Upper lobe of left lung (tissue), 6 donors: ENCODE results near the gene APOL6. TPM values are rescaled to one million over a fixed set of nuclear protein-coding genes. Genes with fewer than 3 reads are reported as not detected.
A peak's percentile ranks its signal among the peaks of the same experiment; 100 is the strongest.

ENCODE experiments used
- ATAC-seq, 2 donors: fragments of 200-7000 bp; cut with Tn5 transposase; one replicate each; pipeline ENCODE4 v1.9.1; 2022; ENCODE audit warnings: mild to moderate bottlenecking in 2 of 2, moderate library complexity in 2 of 2; ENCODE audit not compliant: low FRiP score in 2 of 2
- DNase-seq, 2 donors: peaks; one replicate each; pipeline ENCODE4 v3.0.0-alpha.2; 2019 to 2020
- H3K27ac ChIP-seq, 4 donors: fragments of 200-600 bp; sonication (generic); one replicate each; pipeline ENCODE4 v1.5.1; 2016 to 2019
- H3K27me3 ChIP-seq, 4 donors: fragments of 200-600 bp; sonication (generic); one replicate each; pipeline ENCODE4 v1.5.1; 2017 to 2019
- H3K36me3 ChIP-seq, 4 donors: fragments of 200-600 bp; sonication (generic); one replicate each; pipeline ENCODE4 v1.5.1; 2016 to 2019
- H3K4me1 ChIP-seq, 4 donors: fragments of 200-600 bp; sonication (generic); one replicate each; pipeline ENCODE4 v1.5.1; 2018 to 2019
- H3K4me3 ChIP-seq, 4 donors: fragments of 200-600 bp; sonication (generic); one replicate each; pipeline ENCODE4 v1.5.1; 2017 to 2019; ENCODE audit warnings: mild to moderate bottlenecking in 2 of 4, moderate library complexity in 1 of 4
- H3K9me3 ChIP-seq, 4 donors: fragments of 200-600 bp; sonication (generic); one replicate each; pipeline ENCODE4 v1.5.1; 2018 to 2019
- CTCF ChIP-seq, 6 experiments: fragments of 450-650 bp in 4 of 6; fragments of 200-600 bp in 2 of 6; sonication (generic) in 2 of 6; IDR thresholded peaks; one replicate each; pipeline ENCODE4 v1.5.1; 2016 to 2019; ENCODE audit warnings: antibody characterized with exemption in 6 of 6
- EP300 ChIP-seq, 4 donors: sonication (generic); formaldehyde crosslinking; IDR thresholded peaks; one replicate each; pipeline ENCODE4 v1.5.1; 2017; ENCODE audit warnings: antibody characterized with exemption in 4 of 4, control low read depth in 2 of 4
- POLR2A ChIP-seq, 4 donors: fragments of 450-650 bp; IDR thresholded peaks; one replicate each; pipeline ENCODE4 v1.5.1; 2016 to 2017; ENCODE audit warnings: antibody characterized with exemption in 4 of 4, mild to moderate bottlenecking in 2 of 4
- POLR2AphosphoS5 ChIP-seq, 2 donors: sonication (generic); formaldehyde crosslinking; IDR thresholded peaks; one replicate each; pipeline ENCODE4 v1.5.1; 2017; ENCODE audit warnings: antibody characterized with exemption in 2 of 2
- WGBS, 2 donors: methylation state at CpG; one replicate each; pipeline ENCODE4 v1.1.5; 2017 to 2018; 5-methylcytosine and 5-hydroxymethylcytosine counted together
- total RNA-seq, 6 donors: library from RNA; depleted of rRNA in 4 of 6; stranded (reverse); fragments of >200 nt in 4 of 6; gene quantifications; one replicate each; pipeline versions ENCODE4 v1.1.0 to v1.2.1, GENCODE V29; 2016 to 2021
- donor health status: DM: no; HTN: no; CAD: no; lungs with moderate emphysema.
- donor health status: DM: no; HTN: yes; CAD: no; lungs with severe emphysema.

Gene APOL6, protein sequence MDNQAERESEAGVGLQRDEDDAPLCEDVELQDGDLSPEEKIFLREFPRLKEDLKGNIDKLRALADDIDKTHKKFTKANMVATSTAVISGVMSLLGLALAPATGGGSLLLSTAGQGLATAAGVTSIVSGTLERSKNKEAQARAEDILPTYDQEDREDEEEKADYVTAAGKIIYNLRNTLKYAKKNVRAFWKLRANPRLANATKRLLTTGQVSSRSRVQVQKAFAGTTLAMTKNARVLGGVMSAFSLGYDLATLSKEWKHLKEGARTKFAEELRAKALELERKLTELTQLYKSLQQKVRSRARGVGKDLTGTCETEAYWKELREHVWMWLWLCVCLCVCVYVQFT
- total RNA-seq, result 10 to 100 TPM; 27.6 to 54.4 (median 30.8) TPM

GRCh38 chr22:35648066-35649025 lies at the start of gene APOL6:
Gene APOL6, plus strand, starts transcription at chr22:35648446. Its CDS starts 7,980 bp downstream, at chr22:35656426.
- WGBS, 2 donors, result 5 to 7% methylated on average over 18 of the region's 18 CpGs
- peak within 1 kb of the TSS; percentile 57 to 74 (median 62) for H3K4me3 ChIP-seq
- no peaks in the 10 kb centered on the region for H3K9me3 ChIP-seq
- DNase-seq (peak in 1 of 2 donors; percentile 57), ATAC-seq (peak; percentile 71 to 87)
- peak in 2 of 4 donors; percentile 21 to 77 for TF ChIP-seq EP300 (IDR thresholded peaks at IDR 0.05)
- TF ChIP-seq CTCF (IDR thresholded peaks at IDR 0.05), result no peak
- peak; percentile 69 to 86 for TF ChIP-seq POLR2AphosphoS5 (IDR thresholded peaks at IDR 0.05)
- TF ChIP-seq POLR2A (IDR thresholded peaks at IDR 0.05), result peak in 2 of 4 donors; percentile 28 to 67
- H3K36me3 ChIP-seq, result peaks cover 0 to 3% (median 0%) of the 10 kb centered on the region in 4 donors
- peak within 1 kb of the TSS; percentile 92 to 98 (median 94) for H3K27ac ChIP-seq
- H3K27me3 ChIP-seq, result no peaks in the 10 kb centered on the region
- peaks cover 30 to 33% (median 32%) of the 10 kb centered on the region in 4 donors for H3K4me1 ChIP-seq

DNA sequence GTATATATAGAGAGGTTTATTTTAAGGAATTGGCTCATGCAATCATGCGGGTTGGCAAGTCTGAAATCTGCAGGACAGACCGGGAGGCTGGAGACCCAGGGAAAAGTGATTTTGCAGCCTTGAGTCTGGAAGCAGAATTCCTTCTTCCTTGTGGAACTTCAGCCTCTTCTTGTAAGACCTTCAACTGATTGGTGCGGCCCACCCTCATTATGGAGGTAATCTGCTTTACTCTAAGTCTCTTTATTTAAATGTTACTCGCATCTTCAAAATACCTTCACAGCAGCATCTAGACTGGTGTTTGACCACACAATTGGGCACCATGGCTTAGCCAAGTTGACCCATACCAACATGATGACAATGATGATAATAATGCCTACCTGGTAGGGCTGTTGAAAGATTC lies 48.9 kb upstream of the APOL6 start:
- Histone ChIP-seq H3K4me1 (peaks cover 0 to 9% (median 4%) of the 10 kb centered on the region in 4 donors), H3K9me3 (no peaks in the 10 kb centered on the region), H3K27me3 (no peaks in the 10 kb centered on the region), H3K36me3 (no peaks in the 10 kb centered on the region), H3K27ac (no peak overlapping the region), H3K4me3 (no peak overlapping the region)
- TF ChIP-seq POLR2A (IDR thresholded peaks at IDR 0.05) (no peak), EP300 (IDR thresholded peaks at IDR 0.05) (no peak), POLR2AphosphoS5 (IDR thresholded peaks at IDR 0.05) (no peak), CTCF (IDR thresholded peaks at IDR 0.05) (no peak)
- DNase-seq (no peak), ATAC-seq (no peak)
- WGBS, 2 donors, result 88 to 96% methylated on average over 4 of the region's 4 CpGs

- WGBS, 2 donors, result 70 to 76% methylated on average over 8 to 12 of the region's 12 CpGs
- Histone ChIP-seq H3K27me3 (no peaks in the 10 kb centered on the region), H3K4me1 (peaks cover 0 to 9% (median 4%) of the 10 kb centered on the region in 4 donors), H3K9me3 (no peaks in the 10 kb centered on the region), H3K4me3 (no peak overlapping the region), H3K36me3 (no peaks in the 10 kb centered on the region), H3K27ac (no peak overlapping the region)
- TF ChIP-seq EP300 (IDR thresholded peaks at IDR 0.05), result no peak
- no peak for TF ChIP-seq POLR2AphosphoS5 (IDR thresholded peaks at IDR 0.05)
- TF ChIP-seq CTCF (IDR thresholded peaks at IDR 0.05), result no peak
- TF ChIP-seq POLR2A (IDR thresholded peaks at IDR 0.05), result no peak
- ATAC-seq (peak in 1 of 2 donors; percentile 50), DNase-seq (no peak)
Observed at GRCh38 chr22:35600476-35600875, 47.8 kb upstream of the APOL6 start.

DNA sequence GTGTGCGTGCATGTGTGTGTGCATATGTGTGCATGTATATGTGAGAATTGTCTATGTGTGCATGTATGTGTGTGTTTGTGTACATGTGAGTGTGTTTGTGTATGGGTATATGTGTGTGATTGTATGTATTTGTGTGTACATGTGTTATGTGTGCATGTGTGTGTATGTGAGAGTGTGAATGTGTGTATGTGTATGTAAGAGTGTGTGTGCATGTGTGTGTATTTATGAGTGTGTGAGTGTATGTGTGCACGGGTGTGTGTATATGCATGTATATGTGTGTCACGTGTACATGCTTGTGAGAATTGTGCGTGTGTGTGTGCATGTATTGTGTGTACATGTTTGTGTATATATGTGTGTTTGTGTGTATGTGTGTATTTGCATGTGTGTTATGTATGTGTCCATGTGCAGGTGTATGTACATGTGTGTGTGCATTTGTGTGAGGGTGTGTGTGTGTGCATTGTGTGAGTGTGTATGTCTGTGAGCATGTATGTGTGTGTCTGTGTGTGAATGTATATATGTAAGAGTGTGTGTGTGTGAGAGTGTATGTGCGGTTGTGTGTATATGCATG lies 47.1 kb upstream of the APOL6 start:
- H3K9me3 ChIP-seq, result no peaks in the 10 kb centered on the region
- 92 to 97% methylated on average over 5 of the region's 5 CpGs for WGBS, 2 donors

More for the DNA sequence above, 47.1 kb upstream of the APOL6 start:
- DNase-seq, result no peak
- ATAC-seq, result no peak
- H3K27me3 ChIP-seq, result no peaks in the 10 kb centered on the region
- H3K36me3 ChIP-seq, result no peaks in the 10 kb centered on the region
- H3K4me3 ChIP-seq, result no peak overlapping the region
- TF ChIP-seq POLR2A (IDR thresholded peaks at IDR 0.05) (no peak), CTCF (IDR thresholded peaks at IDR 0.05) (no peak), POLR2AphosphoS5 (IDR thresholded peaks at IDR 0.05) (no peak), EP300 (IDR thresholded peaks at IDR 0.05) (no peak)
- peaks cover 0 to 9% (median 4%) of the 10 kb centered on the region in 4 donors for H3K4me1 ChIP-seq
- no peak overlapping the region for H3K27ac ChIP-seq
